H9 (cell line): ENCODE results near the gene NEUROG1. TPM values are rescaled to one million over a fixed set of nuclear protein-coding genes. Genes with fewer than 3 reads are reported as not detected.
A peak's percentile ranks its signal among the peaks of the same experiment; 100 is the strongest.

Experiments
- DNase-seq: peaks from one replicate; pipeline ENCODE4 v3.0.0-alpha.2; 2017
- H2AFZ ChIP-seq: one replicate; pipeline ENCODE4 v1.6.1; 2013; ENCODE audit warnings: mild to moderate bottlenecking, low read length, control low read depth, moderate library complexity
- H2AK5ac ChIP-seq: 2 replicates; pipeline ENCODE4 v1.6.1; 2013; ENCODE audit warnings: low read length, control low read depth, mixed read lengths; ENCODE audit not compliant: insufficient read length
- H2BK120ac ChIP-seq: one replicate; pipeline ENCODE4 v1.6.1; 2013; ENCODE audit warnings: low read depth, mild to moderate bottlenecking, low read length, control low read depth, inconsistent platforms; ENCODE audit not compliant: poor library complexity, severe bottlenecking
- H2BK12ac ChIP-seq: 2 replicates; pipeline ENCODE4 v1.6.1; 2013; ENCODE audit warnings: low read length, control low read depth, mixed read lengths, low read depth; ENCODE audit not compliant: insufficient read length
- H2BK15ac ChIP-seq: 2 replicates; pipeline ENCODE4 v1.6.1; 2013; ENCODE audit warnings: low read depth, low read length, control low read depth
- H2BK20ac ChIP-seq: one replicate; pipeline ENCODE4 v1.6.1; 2013; ENCODE audit warnings: low read depth, mild to moderate bottlenecking, low read length, control low read depth, inconsistent platforms; ENCODE audit not compliant: poor library complexity, severe bottlenecking
- H2BK5ac ChIP-seq: 2 replicates; pipeline ENCODE4 v1.6.1; 2013; ENCODE audit warnings: low read length, control low read depth, mixed read lengths; ENCODE audit not compliant: insufficient read length
- H3K14ac ChIP-seq: 2 replicates; pipeline ENCODE4 v1.6.1; 2013; ENCODE audit warnings: low read length, control low read depth; ENCODE audit not compliant: insufficient read depth
- H3K18ac ChIP-seq: 2 replicates; pipeline ENCODE4 v1.6.1; 2013; ENCODE audit warnings: low read depth, mild to moderate bottlenecking, mixed read lengths, low read length, control low read depth; ENCODE audit not compliant: insufficient read length
- H3K23ac ChIP-seq: 2 replicates; pipeline ENCODE4 v1.6.1; 2013; ENCODE audit warnings: low read length, control low read depth, mixed read lengths, low read depth; ENCODE audit not compliant: insufficient read length
- H3K23me2 ChIP-seq: 2 replicates; pipeline ENCODE4 v1.6.1; 2013; ENCODE audit warnings: low read depth, mild to moderate bottlenecking, mixed read lengths, low read length, control low read depth; ENCODE audit not compliant: insufficient read length, poor library complexity, severe bottlenecking
- H3K27ac ChIP-seq: 2 replicates; pipeline ENCODE4 v1.5.1; 2013; ENCODE audit warnings: low read length, control low read depth, mixed read lengths, low read depth; ENCODE audit not compliant: insufficient read length
- H3K27me3 ChIP-seq: 2 replicates; pipeline ENCODE4 v1.6.1; 2013; ENCODE audit warnings: low read length, control low read depth, inconsistent platforms; ENCODE audit not compliant: insufficient read depth
- H3K4ac ChIP-seq: 2 replicates; pipeline ENCODE4 v1.6.1; 2013; ENCODE audit warnings: low read depth, mild to moderate bottlenecking, control low read depth, inconsistent platforms, low read length, moderate library complexity
- H3K4me1 ChIP-seq: 2 replicates; pipeline ENCODE4 v1.6.1; 2013; ENCODE audit warnings: low read length, control low read depth, inconsistent platforms; ENCODE audit not compliant: insufficient read depth
- H3K4me2 ChIP-seq: 2 replicates; pipeline ENCODE4 v1.6.1; 2013; ENCODE audit warnings: low read length, control low read depth, mixed read lengths; ENCODE audit not compliant: insufficient read length, insufficient read depth
- H3K56ac ChIP-seq: 2 replicates; pipeline ENCODE4 v1.6.1; 2013; ENCODE audit warnings: low read depth, mild to moderate bottlenecking, mixed read lengths, low read length, control low read depth; ENCODE audit not compliant: insufficient read length
- H3K79me1 ChIP-seq: 2 replicates; pipeline ENCODE4 v1.6.1; 2013; ENCODE audit warnings: low read depth, mild to moderate bottlenecking, moderate library complexity, low read length, control low read depth, inconsistent platforms; ENCODE audit not compliant: insufficient read depth, poor library complexity, severe bottlenecking
- H3K79me2 ChIP-seq: 2 replicates; pipeline ENCODE4 v1.6.1; 2013; ENCODE audit warnings: low read length, control low read depth, inconsistent platforms; ENCODE audit not compliant: insufficient read depth
- H3K9ac ChIP-seq: 2 replicates; pipeline ENCODE4 v1.6.1; 2013; ENCODE audit warnings: low read length, control low read depth, mixed read lengths; ENCODE audit not compliant: insufficient read length; ENCODE audit errors: extremely low read depth
- H3K9me3 ChIP-seq: one replicate; pipeline ENCODE4 v1.6.1; 2013; ENCODE audit warnings: low read depth, low read length, inconsistent platforms; ENCODE audit not compliant: control insufficient read depth
- H3T11ph ChIP-seq: one replicate; pipeline ENCODE4 v1.6.1; 2013; ENCODE audit warnings: mild to moderate bottlenecking, low read length, control low read depth, inconsistent platforms
- H4K20me1 ChIP-seq: one replicate; pipeline ENCODE4 v1.6.1; 2013; ENCODE audit not compliant: control insufficient read depth, insufficient read length, insufficient read depth
- H4K5ac ChIP-seq: 2 replicates; pipeline ENCODE4 v1.6.1; 2013; ENCODE audit warnings: low read depth, mild to moderate bottlenecking, mixed read lengths, low read length, control low read depth; ENCODE audit not compliant: insufficient read length
- H4K8ac ChIP-seq: replicated peaks from 2 replicates; pipeline ENCODE4 v1.6.1; 2013; ENCODE audit warnings: low read length, control low read depth, mixed read lengths, low read depth; ENCODE audit not compliant: insufficient read length
- H4K91ac ChIP-seq: 2 replicates; pipeline ENCODE4 v1.6.1; 2013; ENCODE audit warnings: low read depth, mild to moderate bottlenecking, moderate library complexity, mixed read lengths, low read length, control low read depth; ENCODE audit not compliant: insufficient read length
- H3K27ac Mint-ChIP-seq, 3 experiments: 2 replicates in 2 of 3; 3 replicates in 1 of 3; pipeline ENCODE4 v1.8.0; 2020 to 2021; ENCODE audit warnings: mixed read lengths in 3 of 3, mild to moderate bottlenecking in 1 of 3, moderate library complexity in 1 of 3
- H3K27me3 Mint-ChIP-seq: 2 replicates; pipeline ENCODE4 v1.8.0; 2021; ENCODE audit warnings: low read depth, mild to moderate bottlenecking, moderate library complexity, mixed read lengths
- H3K36me3 Mint-ChIP-seq, 3 experiments: 2 replicates in 2 of 3; 3 replicates in 1 of 3; pipeline ENCODE4 v1.8.0; 2020 to 2021; ENCODE audit warnings: low read depth in 3 of 3, mixed read lengths in 3 of 3; ENCODE audit not compliant: insufficient read depth in 1 of 3
- H3K4me1 Mint-ChIP-seq, 2 experiments: 2 replicates each; pipeline ENCODE4 v1.8.0; 2020; ENCODE audit warnings: mixed read lengths in 2 of 2
- H3K4me3 Mint-ChIP-seq, 2 experiments: 2 replicates in 1 of 2; 3 replicates in 1 of 2; pipeline ENCODE4 v1.8.0; 2020 to 2021; ENCODE audit warnings: mild to moderate bottlenecking in 2 of 2, mixed read lengths in 2 of 2, moderate library complexity in 1 of 2
- H3K9me3 Mint-ChIP-seq, 2 experiments: 2 replicates in 1 of 2; 3 replicates in 1 of 2; pipeline ENCODE4 v1.8.0; 2020; ENCODE audit warnings: mild to moderate bottlenecking in 2 of 2, mixed read lengths in 2 of 2, moderate library complexity in 1 of 2
- WGBS: extraction: QIAGEN DNeasy Blood & Tissue Kit; methylation state at CpG from one replicate; pipeline ENCODE4 v1.1.7; 2013; ENCODE audit warnings: missing lambda C conversion rate, low lambda C conversion rate, mixed read lengths; ENCODE audit not compliant: insufficient read length; ENCODE audit errors: extremely low coverage; 5-methylcytosine and 5-hydroxymethylcytosine counted together
- total RNA-seq: library from RNA; stranded (reverse); gene quantifications from 2 replicates; pipeline ENCODE4 v1.2.1, GENCODE V29; 2021
- TF ChIP-seq, protein P1 (sequence below): fragments of 200-600 bp; sonication (generic); conservative IDR thresholded peaks from 3 replicates; pipeline ENCODE4 v1.8.0; 2021; ENCODE audit warnings: antibody characterized with exemption, mild to moderate bottlenecking

The NEUROG1 gene
- total RNA-seq, 1 experiment from 2014 or later: not detected

DNA sequence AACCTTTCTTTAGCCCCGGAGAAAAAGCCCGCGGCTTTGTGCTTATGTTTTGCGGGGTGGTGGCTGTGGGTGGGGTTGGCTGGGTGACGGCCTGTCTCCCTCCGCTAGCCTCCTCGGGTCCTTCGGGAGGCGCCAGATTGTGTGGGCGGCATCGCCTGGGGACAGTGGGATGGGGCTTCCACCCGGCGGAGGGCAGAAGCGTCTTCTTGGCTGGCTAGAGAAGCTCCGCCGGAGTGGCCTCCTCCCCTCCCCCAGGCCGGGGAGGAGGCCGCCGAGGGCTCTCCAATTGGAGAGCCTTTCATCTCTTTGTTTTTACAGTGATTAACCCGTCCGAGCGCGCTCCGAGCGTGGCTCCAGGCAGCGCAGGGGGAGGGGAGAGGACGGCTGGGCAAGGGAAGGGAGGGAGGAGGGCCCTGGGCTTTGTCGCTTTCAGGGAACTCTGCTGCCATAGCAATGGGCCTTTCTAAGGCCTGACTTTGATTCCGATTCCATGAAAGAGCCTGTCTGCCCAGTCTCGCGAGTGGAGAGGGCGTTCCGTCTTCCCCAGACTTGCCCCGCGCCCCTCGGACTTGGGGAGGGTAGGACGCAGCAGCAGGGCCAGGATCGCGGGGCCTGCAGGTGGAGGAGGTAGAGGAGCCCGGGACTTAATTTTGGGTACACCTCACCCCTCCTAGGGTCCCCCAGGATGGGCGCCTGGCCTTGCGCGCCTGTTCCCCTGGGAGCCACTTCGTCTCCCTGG lies 46.9 kb downstream of the NEUROG1 start:
- H3K18ac ChIP-seq: no peak overlapping the region
- TF ChIP-seq, protein P1, sequence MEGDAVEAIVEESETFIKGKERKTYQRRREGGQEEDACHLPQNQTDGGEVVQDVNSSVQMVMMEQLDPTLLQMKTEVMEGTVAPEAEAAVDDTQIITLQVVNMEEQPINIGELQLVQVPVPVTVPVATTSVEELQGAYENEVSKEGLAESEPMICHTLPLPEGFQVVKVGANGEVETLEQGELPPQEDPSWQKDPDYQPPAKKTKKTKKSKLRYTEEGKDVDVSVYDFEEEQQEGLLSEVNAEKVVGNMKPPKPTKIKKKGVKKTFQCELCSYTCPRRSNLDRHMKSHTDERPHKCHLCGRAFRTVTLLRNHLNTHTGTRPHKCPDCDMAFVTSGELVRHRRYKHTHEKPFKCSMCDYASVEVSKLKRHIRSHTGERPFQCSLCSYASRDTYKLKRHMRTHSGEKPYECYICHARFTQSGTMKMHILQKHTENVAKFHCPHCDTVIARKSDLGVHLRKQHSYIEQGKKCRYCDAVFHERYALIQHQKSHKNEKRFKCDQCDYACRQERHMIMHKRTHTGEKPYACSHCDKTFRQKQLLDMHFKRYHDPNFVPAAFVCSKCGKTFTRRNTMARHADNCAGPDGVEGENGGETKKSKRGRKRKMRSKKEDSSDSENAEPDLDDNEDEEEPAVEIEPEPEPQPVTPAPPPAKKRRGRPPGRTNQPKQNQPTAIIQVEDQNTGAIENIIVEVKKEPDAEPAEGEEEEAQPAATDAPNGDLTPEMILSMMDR: no peak
- Mint-ChIP-seq H3K36me3 (0 out of 7 replicates have a peak, but pooled peaks cover 0 to 2% (median 0%) of the 10 kb centered on the region in 3 experiments), H3K27me3 (no peaks in the 10 kb centered on the region), H3K9me3 (peaks cover 2 to 3% of the 10 kb centered on the region in 2 experiments; a peak in 1 of 5 replicates), H3K27ac (no peak overlapping the region), H3K4me3 (peak overlapping the region; percentile 52 to 84; a peak in 4 of 5 replicates), H3K4me1 (peaks cover 50 to 62% of the 10 kb centered on the region in 2 experiments)
- H3K4me2 ChIP-seq: peak overlapping the region; percentile 46
- peaks cover 24% of the 10 kb centered on the region for H3K23me2 ChIP-seq
- H4K8ac ChIP-seq: no peak overlapping the region
- no peak overlapping the region for H3K56ac ChIP-seq
- WGBS: no CpG with 5 or more reads among the region's 44 CpGs
- H2BK15ac ChIP-seq: no peak overlapping the region
- no peak overlapping the region for H2AK5ac ChIP-seq
- no peak overlapping the region for H2BK12ac ChIP-seq
- no peak overlapping the region for H3K4ac ChIP-seq
- H3K4me1 ChIP-seq: peaks cover 2% of the 10 kb centered on the region; the same call in 1 of the 2 replicates
- no peak overlapping the region for H2BK20ac ChIP-seq
- no peaks in the 10 kb centered on the region for H3K9me3 ChIP-seq
- no peak overlapping the region for H4K5ac ChIP-seq
- no peak overlapping the region for H3T11ph ChIP-seq
- DNase-seq: peak; percentile 91
- no peak overlapping the region for H3K9ac ChIP-seq
- no peak overlapping the region for H2AFZ ChIP-seq
- H3K14ac ChIP-seq: no peak overlapping the region
- H3K23ac ChIP-seq: no peak overlapping the region
- H4K20me1 ChIP-seq: no peaks in the 10 kb centered on the region
- H3K79me2 ChIP-seq: no peaks in the 10 kb centered on the region
- H4K91ac ChIP-seq: no peak overlapping the region
- H3K79me1 ChIP-seq: no peaks in the 10 kb centered on the region
- no peak overlapping the region for H3K27ac ChIP-seq
- no peak overlapping the region for H2BK120ac ChIP-seq
- no peak overlapping the region for H2BK5ac ChIP-seq
- H3K27me3 ChIP-seq: peaks cover 83% of the 10 kb centered on the region
